Mononuclear cell (primary cell): ENCODE measurements around the gene EBI3. TPM values are rescaled to one million over a fixed set of nuclear protein-coding genes. Genes with fewer than 3 reads are reported as not detected.
"Not testable (repeated sequence)": the region's sequence is repeated elsewhere in the genome, so short reads cannot be mapped to it uniquely, and the experiment has no call there.

Source experiments
- H3K27me3 ChIP-seq: 2 replicates; pipeline ENCODE4 v1.6.0; 2011; ENCODE audit warnings: low read length, control low read depth; ENCODE audit not compliant: insufficient read depth
- H3K4me1 ChIP-seq: 2 replicates; pipeline ENCODE4 v1.5.1; 2011; ENCODE audit warnings: mild to moderate bottlenecking, low read length, control low read depth; ENCODE audit not compliant: insufficient read depth
- H3K4me3 ChIP-seq: 2 replicates; pipeline ENCODE4 v1.5.1; 2011; ENCODE audit warnings: mild to moderate bottlenecking, low read length, moderate library complexity
- H3K9me3 ChIP-seq: 2 replicates; pipeline ENCODE4 v1.5.1; 2011; ENCODE audit warnings: low read depth, mild to moderate bottlenecking, control low read depth, low read length
- total RNA-seq: library from RNA; depleted of rRNA; stranded (reverse); fragments of >200 nt; gene quantifications from one replicate; pipeline ENCODE4 v1.2.3, GENCODE V29; 2012

The EBI3 gene
- total RNA-seq = 0.42 TPM

DNA sequence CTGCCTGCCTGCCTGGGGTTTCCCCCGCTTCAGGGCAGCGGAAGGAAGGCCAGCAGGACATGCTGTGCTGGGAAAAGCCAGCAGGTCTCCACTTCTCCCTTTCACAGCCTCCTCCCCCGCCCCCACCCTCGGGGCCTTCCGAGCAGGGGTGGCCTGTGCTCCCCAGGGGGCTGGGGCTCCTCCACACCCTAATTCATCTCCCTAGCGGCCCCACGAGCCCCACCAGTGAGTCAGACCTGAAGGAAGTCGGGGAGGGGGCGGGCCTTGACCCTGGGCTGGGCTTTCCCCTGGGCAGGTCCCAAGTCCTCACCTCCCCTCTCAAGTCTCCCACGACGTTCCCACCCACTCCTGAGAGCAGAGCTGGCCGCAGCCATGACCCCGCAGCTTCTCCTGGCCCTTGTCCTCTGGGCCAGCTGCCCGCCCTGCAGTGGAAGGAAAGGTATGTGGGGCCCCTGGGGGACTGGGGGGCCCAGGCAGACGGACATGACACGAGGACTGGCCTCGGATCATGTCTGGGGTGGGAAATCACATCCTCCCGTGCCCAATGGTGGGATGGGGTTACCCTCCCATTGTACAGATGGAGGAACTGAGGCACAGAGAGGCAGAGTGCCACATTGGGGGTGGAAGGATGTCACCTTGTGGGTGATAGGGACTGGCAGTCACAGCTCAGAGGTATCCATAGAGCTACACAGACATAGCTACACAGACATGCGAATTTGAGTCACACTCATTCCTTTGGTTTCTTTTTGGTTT, at the start of gene EBI3:
Gene EBI3 (plus strand): TSS at position 345 of the 753 bp plus-strand sequence. CDS start 28 bp downstream, at position 373.
- Histone ChIP-seq H3K4me1 (peaks cover 7% of the 10 kb centered on the region), H3K4me3 (no peak within 1 kb of the TSS), H3K27me3 (peaks cover 5% of the 10 kb centered on the region), H3K9me3 (no peaks in the 10 kb centered on the region)

DNA sequence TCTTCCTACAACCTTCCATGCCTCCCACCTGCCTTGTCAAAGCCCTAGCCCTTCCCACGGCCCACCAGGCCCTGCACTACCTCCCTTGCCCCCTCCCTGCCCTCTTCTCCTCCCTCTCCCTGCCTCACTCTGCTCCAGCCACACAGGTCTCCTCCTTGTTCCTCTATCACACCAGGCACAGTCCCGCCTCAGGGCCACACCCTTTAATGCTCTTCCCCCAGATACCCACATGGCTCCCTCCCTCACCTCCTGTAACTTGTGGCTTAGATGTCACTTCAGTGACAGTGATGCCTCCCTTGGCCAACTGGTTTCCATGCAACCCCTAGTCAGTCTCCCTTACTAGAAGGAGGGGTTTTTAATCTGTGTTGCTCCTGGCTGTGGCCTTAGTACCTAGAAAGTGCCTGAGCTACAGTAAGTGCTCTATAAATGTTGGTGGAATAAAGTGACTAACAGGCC, 48.2 kb upstream of the EBI3 start:
- peaks cover 29% of the 10 kb centered on the region for H3K4me1 ChIP-seq
- H3K9me3 ChIP-seq = no peaks in the 10 kb centered on the region
- H3K4me3 ChIP-seq = no peak overlapping the region
- H3K27me3 ChIP-seq = no peaks in the 10 kb centered on the region

DNA sequence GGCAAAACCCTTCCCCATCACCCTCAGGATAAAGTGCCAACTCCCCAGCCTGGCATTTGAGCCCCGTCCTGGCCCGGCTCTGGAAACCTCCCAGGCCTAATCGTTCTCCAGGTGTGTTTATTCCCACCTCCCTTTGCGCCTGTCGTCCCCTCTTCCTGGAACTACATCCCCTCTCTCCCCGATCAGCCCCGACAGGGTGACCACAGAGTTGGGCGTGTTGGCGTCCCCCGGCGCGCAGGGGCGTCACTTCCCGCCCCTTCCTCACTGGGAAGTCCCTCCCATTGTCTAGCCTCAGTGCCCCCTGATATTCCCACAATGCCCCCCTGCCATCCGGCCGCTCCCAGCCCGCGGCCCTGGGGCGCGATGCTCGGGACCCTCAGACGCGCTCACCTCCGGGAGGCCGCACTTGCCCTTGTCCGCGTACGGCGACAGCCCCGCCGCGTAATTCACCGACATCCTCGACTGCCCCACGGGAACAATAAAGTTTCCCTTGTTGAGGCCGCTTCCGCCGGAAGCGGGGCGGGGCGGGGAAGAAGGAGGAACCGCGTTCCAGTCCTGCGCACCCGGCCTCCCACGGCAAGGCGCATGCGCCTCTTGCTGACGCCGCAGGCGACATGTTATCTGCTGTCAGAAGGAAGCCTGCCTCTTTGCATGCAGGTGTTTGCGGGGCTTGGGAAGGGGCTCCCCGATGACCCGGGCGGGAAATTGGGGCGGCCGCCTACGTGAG, 47.1 kb upstream of the EBI3 start, which contains the start of the genes ANKRD24 and SIRT6:
Gene ANKRD24 (plus strand): TSS at position 606 of the 727 bp plus-strand sequence. CDS start 3,737 bp downstream, outside the sequence.
Gene SIRT6 (minus strand): TSS at position 480 of the 727 bp plus-strand sequence. CDS start 24 bp downstream, at position 456.
- no peaks in the 10 kb centered on the region for H3K9me3 ChIP-seq
- no peaks in the 10 kb centered on the region for H3K27me3 ChIP-seq
- H3K4me1 ChIP-seq = peaks cover 29% of the 10 kb centered on the region
- peak within 1 kb of the TSS; percentile 92 for H3K4me3 ChIP-seq

DNA sequence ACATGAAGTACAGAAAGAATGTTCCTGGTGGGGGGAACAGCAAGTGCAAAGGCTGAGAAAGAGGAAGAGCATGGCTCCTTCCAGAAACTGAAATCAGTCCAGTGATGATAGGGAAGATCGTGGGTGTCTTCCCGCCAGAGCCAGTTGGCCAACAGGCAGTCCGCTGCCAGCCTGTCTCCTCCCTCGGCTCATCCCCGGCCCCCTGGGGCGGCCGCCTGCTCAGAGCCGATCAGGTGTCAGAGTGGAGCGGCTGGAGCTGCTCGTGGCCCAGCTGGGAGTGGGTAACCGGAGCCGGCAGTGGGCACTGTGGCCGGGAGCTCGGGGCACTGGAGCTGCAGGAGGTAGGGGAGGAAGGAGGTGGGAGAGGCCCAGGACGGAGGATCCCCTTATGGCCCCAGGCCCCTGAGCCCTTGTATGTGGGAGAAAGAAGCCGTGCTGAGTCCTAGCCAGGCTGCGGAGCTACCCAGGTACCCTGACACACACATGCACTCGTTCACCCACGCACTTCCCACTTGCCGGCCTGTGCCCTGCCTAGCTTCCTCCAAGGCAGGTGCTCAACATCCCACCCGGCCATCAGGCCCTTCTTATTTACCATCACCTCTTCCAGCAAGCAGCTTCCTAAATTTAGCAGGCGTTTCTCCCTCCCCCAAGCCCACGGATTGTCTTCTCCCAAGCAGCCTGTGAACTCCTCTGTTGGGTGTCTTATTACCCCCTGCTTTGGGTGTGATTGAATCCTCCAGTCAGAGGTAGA, 45.2 kb upstream of the EBI3 start:
- Histone ChIP-seq H3K9me3 (no peaks in the 10 kb centered on the region), H3K4me1 (peaks cover 29% of the 10 kb centered on the region), H3K27me3 (no peaks in the 10 kb centered on the region), H3K4me3 (no peak overlapping the region)

DNA sequence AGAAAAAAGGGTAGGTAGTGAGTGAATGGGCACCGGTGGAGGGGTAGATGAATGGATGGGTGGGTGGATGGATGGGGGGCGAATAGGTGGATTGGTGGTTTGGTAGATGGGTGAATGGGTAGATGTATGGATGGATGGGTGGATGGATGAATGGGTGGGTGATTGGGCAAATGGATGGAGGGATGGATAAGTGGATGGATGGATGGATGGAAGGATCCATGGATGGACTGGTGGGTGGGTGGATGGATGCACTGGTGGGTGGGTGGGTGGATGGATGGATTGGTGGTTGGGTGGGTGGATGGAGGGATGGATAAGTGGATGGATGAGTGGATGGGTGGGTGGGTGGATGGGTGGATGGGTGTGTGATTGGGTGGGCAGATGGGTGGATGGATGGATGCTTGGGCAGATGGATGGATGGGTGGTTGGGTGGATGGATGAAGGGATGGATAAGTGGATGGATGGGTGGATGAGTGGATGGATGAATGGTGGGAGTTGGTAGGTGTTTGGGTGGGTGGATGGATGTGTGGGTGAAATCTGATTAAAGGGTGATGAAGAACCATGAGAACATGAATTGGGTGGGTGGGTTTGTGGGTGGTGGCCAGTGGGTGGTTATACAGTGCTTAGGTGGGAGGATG, 44.5 kb upstream of the EBI3 start:
- H3K4me1 ChIP-seq = peaks cover 29% of the 10 kb centered on the region
- no peaks in the 10 kb centered on the region for H3K27me3 ChIP-seq
- H3K9me3 ChIP-seq = no peaks in the 10 kb centered on the region
- H3K4me3 ChIP-seq = no peak overlapping the region

DNA sequence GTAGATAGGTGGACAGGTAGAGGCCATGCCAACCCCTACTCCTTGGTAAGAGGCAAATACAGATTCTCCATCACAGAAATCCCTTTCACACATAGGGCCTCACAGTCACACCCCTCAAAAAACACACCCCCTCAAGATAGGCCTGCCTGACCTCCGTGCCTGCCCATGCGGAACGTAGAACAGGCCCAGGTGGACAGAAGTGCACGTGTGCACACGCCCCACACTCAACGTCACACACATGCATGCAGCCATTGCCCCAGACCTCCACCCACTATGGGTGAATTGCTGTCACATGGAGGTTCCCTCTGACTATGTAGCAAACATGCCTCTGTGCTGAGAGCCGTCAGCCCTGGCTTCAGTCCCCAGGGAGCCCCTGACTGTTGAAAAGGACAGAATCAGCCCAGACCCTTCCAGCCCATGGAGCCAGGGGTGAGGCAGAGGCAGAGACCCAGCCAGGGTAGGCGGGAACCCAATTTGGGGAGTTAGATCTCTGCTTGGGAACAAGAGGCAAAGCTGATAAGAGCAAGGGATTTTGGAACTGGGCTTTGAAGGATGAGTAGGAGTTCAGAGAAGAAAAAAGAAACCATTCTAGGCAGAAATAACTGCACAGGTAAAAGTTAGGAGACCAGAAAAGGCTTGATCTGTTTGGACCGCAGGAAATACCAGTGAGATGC, 43.8 kb upstream of the EBI3 start:
- no peaks in the 10 kb centered on the region for H3K27me3 ChIP-seq
- H3K4me1 ChIP-seq = peaks cover 25% of the 10 kb centered on the region
- no peaks in the 10 kb centered on the region for H3K9me3 ChIP-seq
- H3K4me3 ChIP-seq = no peak overlapping the region

DNA sequence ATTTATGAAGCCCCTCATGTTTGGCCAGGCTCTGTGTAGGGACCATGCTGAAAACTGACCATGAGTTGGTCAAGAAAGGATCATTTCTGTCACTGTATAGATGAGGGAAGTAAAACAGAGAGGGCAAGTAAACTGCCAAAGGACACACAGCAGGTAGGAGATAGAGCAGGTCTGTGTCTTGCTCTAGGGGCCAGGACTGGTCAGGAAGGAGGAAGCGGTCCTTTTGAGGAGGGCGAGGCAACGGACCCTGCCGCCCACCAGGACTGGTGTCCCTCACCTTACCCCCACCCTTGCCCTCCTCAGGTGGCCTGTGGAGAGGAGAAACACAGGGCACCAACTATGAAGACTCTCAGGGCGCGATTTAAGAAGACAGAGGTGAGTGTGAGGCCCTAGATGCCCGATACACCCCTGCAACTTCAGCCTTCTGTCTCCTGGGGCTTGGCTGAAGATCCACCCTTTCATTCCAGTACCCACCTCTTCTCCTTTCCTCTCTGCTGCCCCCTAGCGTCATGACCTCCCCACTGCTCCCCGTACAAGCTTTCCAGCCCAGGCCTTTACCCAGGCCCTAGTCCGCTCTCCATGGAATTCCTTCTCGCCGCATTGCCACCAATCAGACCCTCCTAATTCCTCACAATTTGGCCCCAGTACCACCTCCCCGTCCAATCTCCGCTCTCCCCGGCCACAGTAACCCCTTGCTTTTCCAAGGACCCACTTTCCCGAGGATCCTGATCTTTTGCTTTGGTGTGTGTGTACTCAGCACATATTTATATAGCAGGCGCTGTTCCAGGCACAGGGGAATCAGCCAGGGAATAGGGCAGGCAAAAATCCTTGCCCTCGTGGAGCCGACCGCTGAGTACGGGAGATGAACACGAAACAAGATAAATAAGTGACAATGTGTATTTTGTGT, 43.0 kb upstream of the EBI3 start:
- Histone ChIP-seq H3K9me3 (no peaks in the 10 kb centered on the region), H3K4me3 (no peak overlapping the region), H3K27me3 (no peaks in the 10 kb centered on the region), H3K4me1 (peaks cover 17% of the 10 kb centered on the region)

DNA sequence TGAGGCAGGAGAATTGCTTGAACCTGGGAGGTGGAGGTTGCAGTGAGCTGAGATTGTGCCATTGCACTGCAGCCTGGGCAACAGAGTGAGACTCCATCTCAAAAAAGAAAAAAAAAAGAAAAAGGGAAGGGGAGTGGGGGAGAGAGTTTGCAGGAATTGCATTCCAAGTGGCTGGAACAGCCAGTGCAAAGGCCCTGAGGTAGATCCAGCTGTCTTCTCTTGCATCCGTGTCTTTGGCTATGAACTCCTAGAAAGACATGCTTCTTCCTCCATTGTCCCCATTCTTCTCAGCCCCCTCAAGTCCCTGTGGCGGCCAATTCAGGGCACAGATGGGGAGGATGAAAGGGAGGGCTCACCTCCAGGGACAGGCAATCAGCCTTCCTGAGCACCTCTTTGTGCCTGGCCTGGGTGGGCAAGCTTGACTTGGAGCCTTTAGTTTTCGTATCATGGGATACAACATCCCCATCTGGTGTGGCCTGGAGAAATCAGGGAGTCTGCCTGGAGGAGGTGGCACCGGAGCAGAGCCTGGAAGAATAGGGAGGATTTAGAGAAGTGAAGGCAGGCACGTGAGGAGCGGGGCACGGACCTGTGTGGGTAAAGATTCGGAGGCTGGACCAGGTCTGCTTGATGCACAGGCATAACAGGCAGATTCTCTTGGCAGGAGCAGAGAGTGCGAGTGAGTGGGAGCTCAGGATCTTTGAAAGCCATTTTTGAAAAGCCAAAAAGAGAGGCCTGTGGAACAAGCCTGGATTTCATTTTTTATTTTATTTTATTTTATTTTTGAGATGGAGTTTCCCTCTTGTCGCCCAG, 41.8 kb upstream of the EBI3 start:
- Histone ChIP-seq H3K27me3 (no peaks in the 10 kb centered on the region), H3K4me3 (no peak overlapping the region), H3K9me3 (no peaks in the 10 kb centered on the region), H3K4me1 (peaks cover 8% of the 10 kb centered on the region)

DNA sequence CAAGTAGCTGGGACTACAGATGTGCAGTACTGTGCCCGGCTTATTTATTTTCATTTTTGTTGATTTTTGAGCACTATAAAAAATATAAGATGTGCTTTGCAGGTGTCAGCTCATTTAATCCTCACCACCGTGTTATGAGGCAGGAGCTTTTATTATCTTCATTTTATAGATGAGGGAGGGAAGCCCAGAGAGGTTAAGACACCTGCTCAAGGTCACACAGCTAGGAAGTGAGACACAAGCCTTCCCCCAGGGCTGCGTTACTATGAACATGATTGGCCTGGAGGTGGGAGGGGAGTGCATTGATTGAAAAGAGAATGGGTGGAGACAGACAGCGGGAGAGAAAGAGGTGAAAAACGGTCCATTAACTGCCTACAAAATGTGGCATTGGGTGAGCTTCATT, 39.7 kb upstream of the EBI3 start:
- H3K4me3 ChIP-seq = no peak overlapping the region
- H3K27me3 ChIP-seq = no peaks in the 10 kb centered on the region
- H3K4me1 ChIP-seq = no peaks in the 10 kb centered on the region
- H3K9me3 ChIP-seq = no peaks in the 10 kb centered on the region

DNA sequence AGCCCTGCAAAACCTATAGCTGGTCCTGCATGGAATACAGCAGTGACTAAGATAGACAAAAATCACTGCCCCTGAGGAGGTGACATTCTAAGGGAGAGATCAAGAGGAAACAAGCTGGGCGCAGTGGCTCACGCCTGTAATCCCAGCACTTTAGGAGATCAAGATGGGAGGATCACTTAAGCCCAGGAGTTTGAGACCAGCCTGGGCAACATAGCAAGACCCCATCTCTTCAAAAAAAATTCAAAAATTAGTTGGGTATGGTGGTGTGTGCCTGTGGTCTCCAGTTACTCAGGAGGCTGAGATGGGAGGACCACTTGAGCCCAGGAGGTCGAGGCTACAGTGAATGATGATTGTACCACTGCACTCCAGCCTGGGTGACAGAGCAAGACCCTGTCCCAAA, 36.8 kb upstream of the EBI3 start:
- H3K27me3 ChIP-seq = peaks cover 13% of the 10 kb centered on the region
- H3K9me3 ChIP-seq, H3K4me3 ChIP-seq, H3K4me1 ChIP-seq: not testable (repeated sequence)

DNA sequence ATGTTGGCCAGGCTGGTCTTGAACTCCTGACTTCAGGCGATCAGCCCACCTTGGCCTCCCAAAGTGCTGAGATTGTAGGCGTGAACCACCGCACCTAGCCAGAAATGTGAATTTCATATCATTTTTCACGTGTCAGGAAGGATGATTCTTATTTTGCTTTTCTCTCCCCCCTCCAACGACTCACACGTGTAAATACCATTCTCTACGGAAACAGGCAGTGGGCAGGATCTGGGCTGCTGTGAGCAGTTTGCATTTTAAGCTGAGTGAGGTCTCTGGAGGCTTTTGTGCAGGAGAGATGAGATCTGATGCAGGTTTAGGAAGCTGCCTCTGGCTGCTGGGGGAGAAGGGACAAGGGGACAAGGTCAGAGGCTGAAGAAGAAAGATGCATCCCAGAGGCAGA, 35.0 kb upstream of the EBI3 start:
- Histone ChIP-seq H3K9me3 (no peaks in the 10 kb centered on the region), H3K4me3 (no peak overlapping the region), H3K27me3 (peaks cover 22% of the 10 kb centered on the region), H3K4me1 (no peaks in the 10 kb centered on the region)

DNA sequence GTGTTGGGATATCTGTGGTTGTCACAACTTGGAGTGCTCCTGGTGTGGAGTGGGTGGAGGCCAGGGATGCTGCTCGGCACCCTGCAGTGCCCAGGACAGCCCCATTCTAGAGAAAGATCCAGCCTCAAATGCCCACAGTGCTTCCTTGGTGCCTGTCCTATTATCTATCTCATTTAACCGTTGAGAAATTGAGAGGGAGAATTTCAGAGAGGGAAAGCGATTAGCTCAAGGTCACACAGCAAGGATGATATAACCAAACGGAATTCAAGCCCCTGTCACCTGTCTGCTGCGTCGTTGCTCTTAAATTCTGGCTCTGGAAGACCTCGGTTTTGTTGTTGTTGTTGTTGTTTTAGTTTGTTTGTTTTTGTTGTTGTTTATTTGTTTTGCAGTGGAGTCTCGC, 33.3 kb upstream of the EBI3 start:
- Histone ChIP-seq H3K4me3 (no peak overlapping the region), H3K4me1 (no peaks in the 10 kb centered on the region), H3K27me3 (peaks cover 22% of the 10 kb centered on the region), H3K9me3 (no peaks in the 10 kb centered on the region)
